ENCODE data around the gene GPR55. TPM values are rescaled to one million over a fixed set of nuclear protein-coding genes. Genes with fewer than 3 reads are reported as not detected.

Gene GPR55
- total RNA-seq, result not detected in 2 replicates

GRCh38 chr2:230924470-230925341 is at the start of gene GPR55:
TSS of gene GPR55 (minus strand) at chr2:230925242. CDS start at chr2:230910962, 14,280 bp downstream.

GRCh38 chr2:230864605-230865306 is 60.3 kb downstream of the GPR55 start, which contains the start of gene ITM2C:
TSS of gene ITM2C (plus strand) at chr2:230864942. CDS start at chr2:230865026, 84 bp downstream.

Other genes starting within 250 kb of the GPR55 start
- 94.0 and 95.9 TPM in 2 replicates for gene CAB39, start 212.4 kb downstream of the GPR55 start, total RNA-seq
- 2.0 and 3.9 TPM in 2 replicates for gene ITM2C, start 60.3 kb downstream of the GPR55 start, total RNA-seq
- gene SPATA3, start 70.9 kb upstream of the GPR55 start, total RNA-seq, result not detected in 2 replicates
- gene C2orf72, start 112.3 kb upstream of the GPR55 start, total RNA-seq, result under 0.01 TPM in 1 of 2 replicates, not detected in the other
- 215 and 221 TPM in 2 replicates for gene PSMD1, start 131.6 kb upstream of the GPR55 start, total RNA-seq
- 0.07 and 1.9 TPM in 2 replicates for gene HTR2B, start 199.8 kb upstream of the GPR55 start, total RNA-seq